Liver (tissue), 9 donors: Measurements from ENCODE around the gene RTN4RL1. TPM values are rescaled to one million over a fixed set of nuclear protein-coding genes. Genes with fewer than 3 reads are reported as not detected.

ENCODE experiments used
- DNase-seq: peaks from one replicate; pipeline ENCODE4 v3.0.0-alpha.2; 2017; ENCODE audit warnings: low spot score
- H3K27ac ChIP-seq, 2 donors: one replicate each; pipeline ENCODE4 v1.7.0; 2013; ENCODE audit warnings: inconsistent platforms in 2 of 2, low read length in 2 of 2, control low read depth in 1 of 2, low read depth in 1 of 2, mild to moderate bottlenecking in 1 of 2
- H3K27me3 ChIP-seq, 4 donors: one replicate each; pipeline versions ENCODE4 v1.6.1 to v1.7.0; 2013; ENCODE audit warnings: low read length in 3 of 4, inconsistent platforms in 1 of 4, mild to moderate bottlenecking in 1 of 4, moderate library complexity in 1 of 4; ENCODE audit not compliant: control insufficient read depth in 4 of 4, insufficient read depth in 4 of 4
- H3K36me3 ChIP-seq, 4 donors: one replicate each; pipeline versions ENCODE4 v1.6.1 to v1.7.0; 2013; ENCODE audit warnings: low read length in 3 of 4, mild to moderate bottlenecking in 3 of 4, low read depth in 1 of 4, moderate library complexity in 1 of 4; ENCODE audit not compliant: control insufficient read depth in 4 of 4, insufficient read depth in 3 of 4
- H3K4me1 ChIP-seq, 4 donors: one replicate each; pipeline versions ENCODE4 v1.6.1 to v1.7.0; 2013; ENCODE audit warnings: low read length in 3 of 4, mild to moderate bottlenecking in 3 of 4, moderate library complexity in 1 of 4; ENCODE audit not compliant: control insufficient read depth in 4 of 4, insufficient read depth in 4 of 4
- H3K4me3 ChIP-seq, 3 donors: one replicate each; pipeline versions ENCODE4 v1.6.1 to v1.7.0; 2013; ENCODE audit warnings: low read length in 3 of 3, control low read depth in 1 of 3, low read depth in 1 of 3, mild to moderate bottlenecking in 1 of 3
- H3K9ac ChIP-seq, 2 donors: one replicate each; pipeline ENCODE4 v1.7.0; 2013; ENCODE audit warnings: low read length in 2 of 2, mild to moderate bottlenecking in 2 of 2, moderate library complexity in 2 of 2, control low read depth in 1 of 2, low read depth in 1 of 2
- H3K9me3 ChIP-seq, 4 donors: one replicate each; pipeline versions ENCODE4 v1.6.1 to v1.7.0; 2013; ENCODE audit warnings: low read length in 3 of 4; ENCODE audit not compliant: control insufficient read depth in 4 of 4
- FOXA1 ChIP-seq: IDR thresholded peaks from 2 replicates; pipeline ENCODE4 v1.6.1; 2016; ENCODE audit warnings: antibody characterized with exemption
- FOXA2 ChIP-seq: IDR thresholded peaks from 2 replicates; pipeline ENCODE4 v1.6.1; 2016; ENCODE audit warnings: antibody characterized with exemption
- GABPA ChIP-seq, 2 donors: IDR thresholded peaks in 1 of 2; conservative IDR thresholded peaks in 1 of 2; 2 replicates each; pipeline ENCODE4 v1.6.1; 2016; ENCODE audit warnings: antibody characterized with exemption in 2 of 2, mild to moderate bottlenecking in 1 of 2, moderate library complexity in 1 of 2
- HNF4A ChIP-seq, 2 donors: conservative IDR thresholded peaks; 2 replicates each; pipeline ENCODE4 v1.6.1; 2016; ENCODE audit warnings: antibody characterized with exemption in 2 of 2, mild to moderate bottlenecking in 2 of 2
- NR2F2 ChIP-seq: IDR thresholded peaks from 2 replicates; pipeline ENCODE4 v1.6.1; 2016; ENCODE audit warnings: antibody characterized with exemption
- RXRA ChIP-seq, 2 donors: IDR thresholded peaks; 2 replicates each; pipeline ENCODE4 v1.6.1; 2017 to 2018; ENCODE audit warnings: antibody characterized with exemption in 2 of 2, mild to moderate bottlenecking in 1 of 2
- SP1 ChIP-seq: IDR thresholded peaks from 2 replicates; pipeline ENCODE4 v1.6.1; 2018; ENCODE audit warnings: antibody characterized with exemption, mild to moderate bottlenecking
- TAF1 ChIP-seq: conservative IDR thresholded peaks from 2 replicates; pipeline ENCODE4 v1.6.1; 2016; ENCODE audit warnings: antibody characterized with exemption, mild to moderate bottlenecking
- WGBS: extraction: QIAGEN DNeasy Blood & Tissue Kit; methylation state at CpG from one replicate; pipeline ENCODE4 v1.1.7; 2013; 5-methylcytosine and 5-hydroxymethylcytosine counted together
- polyA plus RNA-seq, 2 donors: library from polyadenylated mRNA; stranded (reverse) in 1 of 2; unstranded in 1 of 2; fragments of 200-250 nt in 1 of 2; fragments of >200 nt in 1 of 2; fragmentation: Nextera tagmentation in 1 of 2; extraction: Ambion mirVana in 1 of 2; gene quantifications; one replicate each; pipeline versions ENCODE4 v1.2.1 to v1.2.3, GENCODE V29; 2013 to 2015
- total RNA-seq, 2 donors: library from RNA; depleted of rRNA; stranded (reverse); fragments of >200 nt; gene quantifications; one replicate each; pipeline ENCODE4 v1.2.3, GENCODE V29; 2014
- TF ChIP-seq, protein P1 (sequence below): IDR thresholded peaks from 2 replicates; pipeline ENCODE4 v1.6.1; 2016; ENCODE audit warnings: antibody characterized with exemption
- TF ChIP-seq, protein P2 (sequence below): fragments of 150-350 bp; IDR thresholded peaks from 2 replicates; pipeline ENCODE4 v1.5.1; 2017; ENCODE audit warnings: improper control_type of control experiment, low read depth, low read length; ENCODE audit not compliant: missing input control
- TF ChIP-seq, protein P3 (sequence below): IDR thresholded peaks from 2 replicates; pipeline ENCODE4 v1.6.1; 2016; ENCODE audit warnings: antibody characterized with exemption
- TF ChIP-seq, protein P4 (sequence below): IDR thresholded peaks from 2 replicates; pipeline ENCODE4 v1.6.1; 2016; ENCODE audit warnings: antibody characterized with exemption
- donor health status: healthy.
- donor health status: healthy.
- donor health status: healthy.
- donor health status: healthy.
- donor health status: healthy.

RTN4RL1 gene
- total and polyA plus RNA-seq, 4 donors, result 0.04 to 5.4 (median 1.2) TPM

DNA sequence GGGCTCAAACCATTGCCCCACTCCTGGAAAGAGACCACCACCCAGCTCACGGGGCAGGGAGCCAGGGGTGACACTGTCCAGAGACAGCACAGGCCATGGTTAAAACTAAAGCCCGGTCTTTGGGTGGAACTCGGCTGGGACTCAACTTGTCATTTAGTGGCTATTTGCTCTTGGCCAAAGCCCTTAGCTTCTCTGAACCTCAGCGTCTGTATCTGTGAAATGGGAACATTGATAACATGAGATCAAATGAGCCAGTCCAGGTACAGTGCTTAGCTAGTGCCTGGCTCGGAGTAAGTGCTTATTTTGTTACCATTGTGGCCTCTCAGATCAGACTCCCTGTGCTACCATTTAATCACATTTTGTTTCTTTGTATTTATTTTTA lies 48.5 kb downstream of the RTN4RL1 start:
- H3K4me3 ChIP-seq, result no peak overlapping the region
- no peak for DNase-seq
- H3K9me3 ChIP-seq, result no peaks in the 10 kb centered on the region
- H3K9ac ChIP-seq, result no peak overlapping the region
- H3K36me3 ChIP-seq, result no peaks in the 10 kb centered on the region
- WGBS, result 95% methylated on average over 5 of the region's 5 CpGs
- peaks cover 5 to 42% (median 28%) of the 10 kb centered on the region in 4 donors for H3K4me1 ChIP-seq
- H3K27ac ChIP-seq, result no peak overlapping the region
- TF ChIP-seq, protein P1, sequence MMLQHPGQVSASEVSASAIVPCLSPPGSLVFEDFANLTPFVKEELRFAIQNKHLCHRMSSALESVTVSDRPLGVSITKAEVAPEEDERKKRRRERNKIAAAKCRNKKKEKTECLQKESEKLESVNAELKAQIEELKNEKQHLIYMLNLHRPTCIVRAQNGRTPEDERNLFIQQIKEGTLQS, result no peak
- TF ChIP-seq, protein P2, sequence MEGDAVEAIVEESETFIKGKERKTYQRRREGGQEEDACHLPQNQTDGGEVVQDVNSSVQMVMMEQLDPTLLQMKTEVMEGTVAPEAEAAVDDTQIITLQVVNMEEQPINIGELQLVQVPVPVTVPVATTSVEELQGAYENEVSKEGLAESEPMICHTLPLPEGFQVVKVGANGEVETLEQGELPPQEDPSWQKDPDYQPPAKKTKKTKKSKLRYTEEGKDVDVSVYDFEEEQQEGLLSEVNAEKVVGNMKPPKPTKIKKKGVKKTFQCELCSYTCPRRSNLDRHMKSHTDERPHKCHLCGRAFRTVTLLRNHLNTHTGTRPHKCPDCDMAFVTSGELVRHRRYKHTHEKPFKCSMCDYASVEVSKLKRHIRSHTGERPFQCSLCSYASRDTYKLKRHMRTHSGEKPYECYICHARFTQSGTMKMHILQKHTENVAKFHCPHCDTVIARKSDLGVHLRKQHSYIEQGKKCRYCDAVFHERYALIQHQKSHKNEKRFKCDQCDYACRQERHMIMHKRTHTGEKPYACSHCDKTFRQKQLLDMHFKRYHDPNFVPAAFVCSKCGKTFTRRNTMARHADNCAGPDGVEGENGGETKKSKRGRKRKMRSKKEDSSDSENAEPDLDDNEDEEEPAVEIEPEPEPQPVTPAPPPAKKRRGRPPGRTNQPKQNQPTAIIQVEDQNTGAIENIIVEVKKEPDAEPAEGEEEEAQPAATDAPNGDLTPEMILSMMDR, result no peak
- TF ChIP-seq, protein P3, sequence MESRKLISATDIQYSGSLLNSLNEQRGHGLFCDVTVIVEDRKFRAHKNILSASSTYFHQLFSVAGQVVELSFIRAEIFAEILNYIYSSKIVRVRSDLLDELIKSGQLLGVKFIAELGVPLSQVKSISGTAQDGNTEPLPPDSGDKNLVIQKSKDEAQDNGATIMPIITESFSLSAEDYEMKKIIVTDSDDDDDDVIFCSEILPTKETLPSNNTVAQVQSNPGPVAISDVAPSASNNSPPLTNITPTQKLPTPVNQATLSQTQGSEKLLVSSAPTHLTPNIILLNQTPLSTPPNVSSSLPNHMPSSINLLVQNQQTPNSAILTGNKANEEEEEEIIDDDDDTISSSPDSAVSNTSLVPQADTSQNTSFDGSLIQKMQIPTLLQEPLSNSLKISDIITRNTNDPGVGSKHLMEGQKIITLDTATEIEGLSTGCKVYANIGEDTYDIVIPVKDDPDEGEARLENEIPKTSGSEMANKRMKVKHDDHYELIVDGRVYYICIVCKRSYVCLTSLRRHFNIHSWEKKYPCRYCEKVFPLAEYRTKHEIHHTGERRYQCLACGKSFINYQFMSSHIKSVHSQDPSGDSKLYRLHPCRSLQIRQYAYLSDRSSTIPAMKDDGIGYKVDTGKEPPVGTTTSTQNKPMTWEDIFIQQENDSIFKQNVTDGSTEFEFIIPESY, result no peak
- no peak for TF ChIP-seq TAF1
- TF ChIP-seq, protein P4, sequence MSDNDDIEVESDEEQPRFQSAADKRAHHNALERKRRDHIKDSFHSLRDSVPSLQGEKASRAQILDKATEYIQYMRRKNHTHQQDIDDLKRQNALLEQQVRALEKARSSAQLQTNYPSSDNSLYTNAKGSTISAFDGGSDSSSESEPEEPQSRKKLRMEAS, result no peak
- H3K27me3 ChIP-seq, result no peaks in the 10 kb centered on the region

DNA sequence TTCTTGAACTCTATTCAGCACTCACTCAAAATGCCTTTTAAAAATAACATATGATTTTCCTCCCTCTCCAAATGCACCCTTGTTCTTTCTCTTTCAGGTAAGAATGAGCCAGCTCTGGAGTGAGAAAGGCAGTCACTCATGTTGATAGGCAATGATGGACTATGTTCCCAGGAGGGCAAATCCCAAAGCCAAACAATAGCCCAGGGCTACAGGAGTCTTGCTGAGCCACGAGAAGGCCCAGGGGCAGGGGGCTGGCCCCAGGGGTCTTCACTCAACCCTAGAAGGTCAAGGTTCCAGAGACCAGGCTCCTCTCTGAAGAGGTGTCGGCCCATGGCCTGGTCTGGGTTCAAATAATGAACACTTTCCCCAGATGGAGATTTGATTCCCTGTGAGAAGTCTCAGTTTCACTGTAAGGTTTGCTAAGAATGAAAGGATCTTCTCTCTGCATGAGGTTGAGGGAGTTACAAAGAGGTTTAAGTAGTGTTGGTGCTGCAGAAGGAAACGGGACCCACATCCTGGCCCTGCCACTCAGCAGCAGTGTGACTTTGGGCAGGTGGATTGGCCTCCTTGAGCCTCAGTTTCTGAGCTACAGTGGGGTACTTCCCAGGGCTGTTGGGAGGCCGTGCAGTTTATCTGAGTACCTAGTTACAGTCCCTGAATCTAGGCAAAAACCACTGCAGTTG lies 49.0 kb downstream of the RTN4RL1 start:
- Histone ChIP-seq H3K27me3 (no peaks in the 10 kb centered on the region), H3K36me3 (no peaks in the 10 kb centered on the region), H3K9ac (no peak overlapping the region), H3K4me1 (peaks cover 5 to 42% (median 28%) of the 10 kb centered on the region in 4 donors), H3K9me3 (no peaks in the 10 kb centered on the region), H3K27ac (no peak overlapping the region), H3K4me3 (no peak overlapping the region)
- DNase-seq, result no peak
- WGBS, result 74% methylated on average over 4 of the region's 4 CpGs
- peak in 1 of 2 donors; percentile 12 for TF ChIP-seq HNF4A (conservative IDR thresholded peaks at IDR 0.05)
- TF ChIP-seq, protein P3, result no peak

DNA sequence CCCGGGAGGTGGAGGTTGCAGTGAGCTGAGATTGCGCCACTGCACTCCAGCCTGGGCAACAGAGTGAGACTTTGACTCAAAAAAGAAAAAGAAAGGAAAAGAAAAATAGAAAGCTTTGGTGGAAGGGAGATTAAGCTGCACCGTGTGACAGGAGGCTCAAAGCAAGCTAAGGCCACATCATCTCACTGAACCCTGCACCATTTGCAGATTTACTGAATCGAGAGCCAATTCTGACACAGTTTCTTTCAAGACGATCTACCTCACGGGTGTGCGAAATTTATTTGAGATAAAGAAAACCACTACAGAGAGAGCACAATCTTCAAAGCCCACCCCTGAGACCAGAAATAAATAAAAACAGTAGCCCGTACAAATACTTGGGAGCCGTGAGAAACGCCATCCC lies 49.6 kb downstream of the RTN4RL1 start:
- WGBS, result 84% methylated on average over 10 of the region's 10 CpGs
- Histone ChIP-seq H3K36me3 (no peaks in the 10 kb centered on the region), H3K4me1 (peaks cover 5 to 42% (median 28%) of the 10 kb centered on the region in 4 donors), H3K27ac (no peak overlapping the region), H3K27me3 (no peaks in the 10 kb centered on the region), H3K9ac (no peak overlapping the region), H3K9me3 (no peaks in the 10 kb centered on the region), H3K4me3 (no peak overlapping the region)
- DNase-seq, result no peak
- TF ChIP-seq RXRA (IDR thresholded peaks at IDR 0.05), result no peak
- TF ChIP-seq FOXA2, result no peak
- no peak for TF ChIP-seq GABPA (IDR thresholded peaks at IDR 0.05 in 1 of 2, conservative IDR thresholded peaks at IDR 0.05 in 1 of 2)
- TF ChIP-seq, protein P2, result no peak
- no peak for TF ChIP-seq NR2F2
- TF ChIP-seq, protein P1, result no peak
- TF ChIP-seq, protein P3, result no peak
- TF ChIP-seq SP1, result no peak
- TF ChIP-seq TAF1, result no peak
- no peak for TF ChIP-seq FOXA1
- no peak for TF ChIP-seq HNF4A (conservative IDR thresholded peaks at IDR 0.05)
